Measurements from ENCODE around the gene MGMT.

GRCh38 chr10:129517680-129518057 lies 50.6 kb downstream of the MGMT start:
- TF ChIP-seq POLR2A (IDR thresholded peaks at IDR 0.05; ENCODE audit: low read depth): no peak
- TF ChIP-seq, protein P1, sequence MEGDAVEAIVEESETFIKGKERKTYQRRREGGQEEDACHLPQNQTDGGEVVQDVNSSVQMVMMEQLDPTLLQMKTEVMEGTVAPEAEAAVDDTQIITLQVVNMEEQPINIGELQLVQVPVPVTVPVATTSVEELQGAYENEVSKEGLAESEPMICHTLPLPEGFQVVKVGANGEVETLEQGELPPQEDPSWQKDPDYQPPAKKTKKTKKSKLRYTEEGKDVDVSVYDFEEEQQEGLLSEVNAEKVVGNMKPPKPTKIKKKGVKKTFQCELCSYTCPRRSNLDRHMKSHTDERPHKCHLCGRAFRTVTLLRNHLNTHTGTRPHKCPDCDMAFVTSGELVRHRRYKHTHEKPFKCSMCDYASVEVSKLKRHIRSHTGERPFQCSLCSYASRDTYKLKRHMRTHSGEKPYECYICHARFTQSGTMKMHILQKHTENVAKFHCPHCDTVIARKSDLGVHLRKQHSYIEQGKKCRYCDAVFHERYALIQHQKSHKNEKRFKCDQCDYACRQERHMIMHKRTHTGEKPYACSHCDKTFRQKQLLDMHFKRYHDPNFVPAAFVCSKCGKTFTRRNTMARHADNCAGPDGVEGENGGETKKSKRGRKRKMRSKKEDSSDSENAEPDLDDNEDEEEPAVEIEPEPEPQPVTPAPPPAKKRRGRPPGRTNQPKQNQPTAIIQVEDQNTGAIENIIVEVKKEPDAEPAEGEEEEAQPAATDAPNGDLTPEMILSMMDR (IDR thresholded peaks at IDR 0.05): no peak
